Measurements from ENCODE around the gene CLDN11. TPM values are rescaled to one million over a fixed set of nuclear protein-coding genes. Genes with fewer than 3 reads are reported as not detected.

The CLDN11 gene
- total RNA-seq, 4 donors from 2014 or later: 0.57 to 5.5 (median 1.7) TPM

- Histone ChIP-seq H3K27ac (peak overlapping the region; percentile 39 to 87 (median 70)), H3K36me3 (no peaks in the 10 kb centered on the region), H3K4me3 (peak overlapping the region in 3 of 4 donors; percentile 42 to 67 (median 51)), H3K27me3 (peaks cover 0 to 53% (median 4%) of the 10 kb centered on the region in 4 donors), H3K9me3 (no peaks in the 10 kb centered on the region), H3K4me1 (peaks cover 3 to 27% (median 7%) of the 10 kb centered on the region in 3 donors)
- intact Hi-C loops (cut with DNase I): no loop called here
- 55 to 59% methylated on average over 13 to 17 of the region's 17 CpGs for WGBS, 2 donors
- DNase-seq: no peak
- TF ChIP-seq, protein P1, sequence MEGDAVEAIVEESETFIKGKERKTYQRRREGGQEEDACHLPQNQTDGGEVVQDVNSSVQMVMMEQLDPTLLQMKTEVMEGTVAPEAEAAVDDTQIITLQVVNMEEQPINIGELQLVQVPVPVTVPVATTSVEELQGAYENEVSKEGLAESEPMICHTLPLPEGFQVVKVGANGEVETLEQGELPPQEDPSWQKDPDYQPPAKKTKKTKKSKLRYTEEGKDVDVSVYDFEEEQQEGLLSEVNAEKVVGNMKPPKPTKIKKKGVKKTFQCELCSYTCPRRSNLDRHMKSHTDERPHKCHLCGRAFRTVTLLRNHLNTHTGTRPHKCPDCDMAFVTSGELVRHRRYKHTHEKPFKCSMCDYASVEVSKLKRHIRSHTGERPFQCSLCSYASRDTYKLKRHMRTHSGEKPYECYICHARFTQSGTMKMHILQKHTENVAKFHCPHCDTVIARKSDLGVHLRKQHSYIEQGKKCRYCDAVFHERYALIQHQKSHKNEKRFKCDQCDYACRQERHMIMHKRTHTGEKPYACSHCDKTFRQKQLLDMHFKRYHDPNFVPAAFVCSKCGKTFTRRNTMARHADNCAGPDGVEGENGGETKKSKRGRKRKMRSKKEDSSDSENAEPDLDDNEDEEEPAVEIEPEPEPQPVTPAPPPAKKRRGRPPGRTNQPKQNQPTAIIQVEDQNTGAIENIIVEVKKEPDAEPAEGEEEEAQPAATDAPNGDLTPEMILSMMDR (IDR thresholded peaks at IDR 0.05): no peak
Observed at GRCh38 chr3:170420307-170420821, 1.7 kb downstream of the CLDN11 start.

DNA sequence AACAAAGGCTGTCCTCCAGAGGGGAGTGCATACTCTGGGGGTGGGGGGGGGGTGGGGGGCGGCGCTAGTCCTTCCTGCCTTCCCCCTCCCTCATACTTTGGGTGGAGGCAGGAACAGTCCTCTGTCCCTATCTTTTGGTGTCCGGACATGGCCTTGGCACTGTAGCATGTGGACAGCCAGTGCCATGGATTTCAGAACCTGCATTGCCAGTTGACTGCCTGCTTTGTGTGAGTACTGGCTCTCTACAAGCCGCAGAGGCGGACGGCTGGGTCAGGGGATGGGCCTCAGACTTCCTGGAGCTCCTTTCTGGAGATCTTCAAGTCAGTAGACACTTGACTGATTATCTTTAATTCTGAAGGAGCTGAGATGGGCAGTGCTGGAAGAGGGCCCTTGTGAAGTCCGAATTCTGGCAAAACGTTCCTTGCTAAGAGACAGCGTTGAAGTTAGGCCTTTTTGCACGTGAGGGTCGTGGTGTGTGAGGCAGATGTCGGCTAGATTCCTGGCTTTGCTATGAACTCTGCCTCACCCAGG, 2.5 kb downstream of the CLDN11 start:
- peak overlapping the region in 2 of 4 donors; percentile 51 to 67 for H3K4me3 ChIP-seq
- 63 to 77% methylated on average over 8 to 11 of the region's 12 CpGs for WGBS, 2 donors
- H3K27ac ChIP-seq: peak overlapping the region in 3 of 4 donors; percentile 63 to 87 (median 78)
- no peak for DNase-seq
- intact Hi-C loops (cut with DNase I): no loop called here
- H3K4me1 ChIP-seq: peaks cover 3 to 31% (median 7%) of the 10 kb centered on the region in 3 donors
- TF ChIP-seq, protein P1 (IDR thresholded peaks at IDR 0.05): no peak
- no peak for TF ChIP-seq POLR2A (IDR thresholded peaks at IDR 0.05)
- peaks cover 0 to 53% (median 4%) of the 10 kb centered on the region in 4 donors for H3K27me3 ChIP-seq
- H3K9me3 ChIP-seq: no peaks in the 10 kb centered on the region
- no peaks in the 10 kb centered on the region for H3K36me3 ChIP-seq

DNA sequence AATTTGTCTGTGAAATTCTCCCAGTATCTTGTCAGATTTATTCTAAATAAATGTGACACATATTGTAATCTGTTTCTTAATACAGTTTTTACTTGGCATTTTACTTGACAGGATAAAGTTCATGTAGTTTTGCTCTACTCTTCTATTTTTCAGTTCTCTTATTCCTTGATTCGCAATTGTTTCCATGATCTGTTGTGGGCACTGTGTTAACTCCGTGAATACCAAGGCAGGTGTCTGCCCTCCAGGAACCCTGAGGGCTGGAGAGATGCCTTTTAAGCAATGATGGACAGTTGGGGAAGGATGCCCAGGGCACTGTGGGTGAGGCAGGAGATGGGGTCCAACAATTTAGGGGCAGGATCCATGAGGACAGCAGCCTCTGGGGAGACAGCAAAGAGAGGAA, 3.1 kb downstream of the CLDN11 start:
- no peaks in the 10 kb centered on the region for H3K36me3 ChIP-seq
- peak overlapping the region in 2 of 4 donors; percentile 51 to 67 for H3K4me3 ChIP-seq
- no peak for DNase-seq
- H3K27me3 ChIP-seq: peaks cover 0 to 47% (median 4%) of the 10 kb centered on the region in 4 donors
- intact Hi-C loops (cut with DNase I): no loop called here
- no peak for TF ChIP-seq POLR2A (IDR thresholded peaks at IDR 0.05)
- TF ChIP-seq, protein P1 (IDR thresholded peaks at IDR 0.05): no peak
- WGBS, 2 donors: 71 to 86% methylated on average over 1 to 2 of the region's 2 CpGs
- peak overlapping the region in 3 of 4 donors; percentile 63 to 87 (median 78) for H3K27ac ChIP-seq
- no peaks in the 10 kb centered on the region for H3K9me3 ChIP-seq
- H3K4me1 ChIP-seq: peaks cover 3 to 31% (median 7%) of the 10 kb centered on the region in 3 donors

GRCh38 chr3:170423001-170423615, 4.4 kb downstream of the CLDN11 start:
- no peak for DNase-seq
- intact Hi-C loops (cut with DNase I): no loop called here
- no peak overlapping the region for H3K4me3 ChIP-seq

More at GRCh38 chr3:170423001-170423615, 4.4 kb downstream of the CLDN11 start:
- Histone ChIP-seq H3K36me3 (no peaks in the 10 kb centered on the region), H3K27me3 (peaks cover 0 to 34% (median 4%) of the 10 kb centered on the region in 4 donors), H3K4me1 (peaks cover 3 to 29% (median 7%) of the 10 kb centered on the region in 3 donors), H3K27ac (no peak overlapping the region), H3K9me3 (no peaks in the 10 kb centered on the region)
- 90 to 100% methylated on average over 3 to 5 of the region's 8 CpGs for WGBS, 2 donors
- no peak for TF ChIP-seq POLR2A (IDR thresholded peaks at IDR 0.05)
- TF ChIP-seq, protein P1 (IDR thresholded peaks at IDR 0.05): no peak
